Measurements from ENCODE around the gene C1QTNF9B.

The C1QTNF9B gene

DNA sequence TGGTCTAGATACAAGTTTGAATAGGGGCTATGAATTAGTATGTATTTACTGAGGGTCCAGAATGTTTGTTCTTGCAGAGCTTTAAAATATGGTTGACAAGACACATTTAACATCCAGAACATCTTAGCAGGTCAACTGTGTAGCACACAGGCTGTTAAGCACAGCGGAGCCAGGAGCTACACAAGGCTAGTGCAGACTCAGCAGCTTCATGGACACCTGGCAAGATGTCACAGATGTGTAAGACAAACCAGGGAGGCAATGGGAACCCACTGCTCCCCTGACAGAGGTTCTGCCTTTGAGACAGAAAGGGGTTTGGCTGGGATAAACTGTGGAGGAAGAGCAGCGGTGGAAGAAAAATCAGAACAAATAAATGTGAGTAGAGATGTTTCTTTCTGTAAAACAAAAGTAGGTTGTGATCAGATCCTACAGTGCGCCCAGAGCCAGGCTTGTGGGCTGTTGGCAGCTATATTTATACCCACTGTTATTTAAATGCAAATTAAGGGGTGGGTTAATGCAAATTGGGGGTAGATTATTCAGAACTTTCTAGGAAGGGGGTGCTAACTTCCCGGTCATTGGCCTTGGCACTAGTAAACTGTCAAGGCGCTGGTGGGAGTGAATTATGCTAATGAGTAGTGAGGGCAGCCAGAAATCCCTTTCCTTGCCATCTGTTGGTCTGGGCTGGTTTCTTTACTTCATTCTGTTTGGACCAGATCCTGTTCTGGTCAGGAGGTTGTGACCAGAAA, 41.1 kb downstream of the C1QTNF9B start:
- DNase-seq = no peak

DNA sequence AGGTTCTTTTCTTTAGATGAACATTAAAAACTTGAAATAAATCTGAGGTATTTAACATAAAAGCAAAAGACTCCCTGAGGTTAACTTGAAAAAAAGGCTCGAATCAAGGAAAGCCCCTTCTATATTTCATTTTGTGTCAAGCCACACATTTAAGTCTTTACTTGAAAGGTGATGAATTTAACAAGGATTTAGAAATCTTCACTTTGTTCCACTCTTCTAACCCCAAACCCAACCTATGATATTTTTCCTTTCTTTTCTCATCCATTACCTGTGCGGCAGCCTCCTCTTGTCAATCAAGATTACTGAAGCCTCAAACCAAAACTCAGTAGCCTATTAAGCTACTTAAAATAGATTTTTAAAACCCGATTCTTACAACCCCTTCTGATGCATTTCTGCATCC, 41.9 kb downstream of the C1QTNF9B start:
- DNase-seq = no peak

DNA sequence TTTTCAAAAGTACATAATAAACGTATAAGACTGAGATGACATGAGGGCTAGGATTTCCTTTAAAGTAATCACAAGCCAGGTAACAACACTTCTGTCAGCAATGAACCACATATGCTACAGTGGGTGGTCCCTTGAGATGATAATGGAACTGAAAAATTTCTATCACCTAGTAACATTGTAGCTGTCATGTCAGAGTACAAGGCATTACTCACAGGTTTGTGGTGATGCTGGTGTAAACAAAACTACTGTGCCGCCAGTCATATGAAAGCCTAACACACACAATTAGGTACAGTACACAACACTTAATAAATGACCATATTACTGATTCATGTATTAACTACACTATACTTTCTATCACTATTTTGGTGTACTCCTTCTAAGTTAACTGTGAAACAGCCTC, 45.0 kb downstream of the C1QTNF9B start:
- no peak for DNase-seq

DNA sequence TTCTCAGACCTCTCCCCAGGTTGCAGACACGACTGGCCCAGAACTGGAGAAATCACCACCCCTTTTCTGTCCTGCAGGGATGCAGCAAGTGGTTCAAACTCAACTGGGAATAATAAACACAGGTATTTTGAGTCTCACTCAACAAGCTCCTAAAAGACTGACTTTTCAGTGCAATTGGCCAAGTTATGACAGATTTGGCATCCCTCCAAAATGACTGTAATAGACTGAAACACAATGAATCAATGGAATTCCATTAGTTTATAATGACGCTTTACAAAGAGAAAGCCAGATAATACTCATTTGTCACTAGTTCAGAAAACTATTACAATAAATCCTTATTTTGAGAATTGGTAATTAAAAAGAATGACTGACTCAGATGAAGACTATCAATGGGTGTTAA, 46.2 kb downstream of the C1QTNF9B start:
- DNase-seq = no peak

DNA sequence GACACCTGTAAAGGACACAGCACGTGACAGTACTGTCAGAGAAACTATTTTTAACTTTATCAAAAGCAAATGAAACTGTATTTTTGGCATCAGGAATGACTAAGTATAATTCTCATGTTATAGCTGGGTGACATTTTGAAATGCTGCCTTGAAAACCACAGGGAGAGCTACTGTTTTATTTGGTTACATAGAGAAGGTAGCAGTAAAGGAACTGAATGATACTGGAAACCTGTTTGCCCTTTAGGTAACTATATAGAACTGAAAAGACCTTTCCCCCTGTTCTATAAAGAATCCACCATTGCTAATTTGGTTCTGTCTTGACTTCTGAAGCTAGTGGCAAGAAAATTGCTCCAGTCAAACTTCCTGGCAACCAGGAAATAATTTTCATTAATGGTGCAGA, 47.2 kb downstream of the C1QTNF9B start:
- DNase-seq = no peak

DNA sequence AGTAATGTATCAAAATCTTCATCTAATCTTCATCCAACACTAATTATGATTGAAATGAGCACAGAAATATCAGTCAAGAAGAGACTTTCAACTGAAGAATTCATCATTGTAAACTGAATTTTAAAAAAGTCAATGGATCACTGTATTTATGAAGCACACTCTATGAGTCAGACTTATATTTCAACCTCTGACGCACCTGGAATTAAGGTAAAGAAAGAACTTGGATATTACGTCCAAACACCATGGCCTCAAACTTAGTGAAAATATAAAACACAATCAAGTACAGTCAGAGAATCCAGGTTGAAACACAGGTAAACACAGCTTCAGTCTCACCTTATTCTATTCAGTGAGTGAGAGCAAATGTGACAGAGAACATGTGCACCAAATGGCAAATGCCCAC, 47.6 kb downstream of the C1QTNF9B start:
- no peak for DNase-seq

DNA sequence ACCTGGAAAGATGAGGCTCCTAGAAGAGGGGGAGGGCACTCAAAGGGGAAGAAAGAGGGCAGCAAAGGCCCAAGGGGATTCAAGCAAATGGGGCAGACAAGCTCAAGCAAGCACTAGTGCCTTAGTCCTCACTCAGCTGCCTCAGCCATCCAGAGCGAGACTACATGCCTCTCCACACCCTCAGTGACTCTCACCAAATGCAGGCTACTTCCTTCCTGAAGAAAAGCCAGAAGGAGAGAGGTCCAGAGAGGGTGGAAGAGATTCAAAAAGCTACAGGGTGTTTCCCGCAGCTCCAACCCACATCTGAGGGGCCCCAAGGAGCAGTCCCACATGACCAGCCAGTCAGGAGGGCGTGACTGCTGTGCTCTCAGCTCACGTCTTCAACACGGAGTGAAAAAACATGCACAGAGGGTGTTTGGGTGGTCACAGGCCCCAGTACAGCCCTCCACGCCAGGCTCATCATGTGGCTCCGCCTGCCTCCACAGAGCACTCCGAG, 48.6 kb downstream of the C1QTNF9B start:
- DNase-seq = no peak

DNA sequence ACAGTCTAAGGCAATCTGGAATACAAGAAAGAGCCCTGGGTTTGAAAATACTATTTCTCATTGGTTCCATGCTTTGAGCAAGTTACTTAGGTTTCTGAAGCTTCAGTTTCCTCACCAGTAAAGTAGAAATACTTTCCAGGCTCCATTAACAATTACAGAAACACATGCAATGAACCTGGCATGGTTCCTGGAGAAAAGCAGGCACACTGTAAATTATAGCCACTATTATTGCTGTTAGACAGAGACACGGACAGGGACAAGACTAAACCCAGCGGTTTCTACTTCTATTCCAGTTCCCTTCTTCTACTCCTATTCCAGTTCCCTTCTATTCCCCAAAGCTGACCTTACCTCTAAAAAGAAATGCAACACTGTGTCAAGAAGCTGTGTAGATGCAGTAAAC, 49.3 kb downstream of the C1QTNF9B start:
- no peak for DNase-seq

DNA sequence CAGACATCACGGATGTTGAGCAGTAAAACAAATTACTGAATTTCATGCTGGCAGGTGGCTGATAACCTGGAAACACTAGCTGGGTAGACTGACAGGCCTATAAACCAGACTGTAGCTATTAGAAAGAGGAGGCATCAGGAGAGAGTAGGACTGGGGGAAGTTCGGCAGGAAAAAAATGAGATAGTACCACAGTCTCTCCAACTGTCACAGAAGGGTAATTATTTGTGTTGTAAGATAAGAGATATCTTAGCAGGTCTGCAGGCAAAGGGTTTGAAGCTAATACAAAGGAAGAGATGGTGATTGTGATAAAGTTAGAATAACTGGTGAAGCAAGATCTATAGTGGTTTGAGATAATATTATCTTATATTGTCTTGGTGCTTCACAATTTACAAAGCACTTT, 49.8 kb downstream of the C1QTNF9B start:
- no peak for DNase-seq

DNA sequence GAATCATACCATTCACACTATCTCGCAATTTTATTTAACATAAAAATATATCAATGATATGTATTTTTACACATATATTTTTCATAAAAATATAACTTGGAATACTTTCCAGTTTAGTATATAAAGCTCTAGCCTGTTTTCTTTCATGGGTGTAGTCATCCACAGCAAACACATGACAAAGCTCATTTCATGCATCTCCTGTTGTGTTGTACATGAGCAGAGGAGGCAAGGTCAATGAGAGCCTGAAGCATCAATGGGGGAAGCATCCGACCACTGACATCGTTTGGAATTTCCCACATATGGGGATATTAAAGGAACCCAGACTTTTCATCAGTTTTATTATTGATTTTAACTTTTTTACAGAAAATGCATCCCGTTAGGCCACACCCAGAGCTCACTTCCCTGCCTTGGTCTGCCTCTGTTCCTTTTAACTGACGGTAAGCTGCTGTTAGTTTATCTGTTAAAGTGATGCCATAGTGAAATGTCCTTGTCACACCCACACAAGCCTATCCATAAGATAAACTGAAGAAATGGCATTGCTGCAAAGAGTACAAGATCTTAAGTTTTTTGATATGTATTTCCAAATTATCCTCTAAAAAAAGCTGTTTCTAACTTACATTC, 52.1 kb downstream of the C1QTNF9B start:
- no peak for DNase-seq

DNA sequence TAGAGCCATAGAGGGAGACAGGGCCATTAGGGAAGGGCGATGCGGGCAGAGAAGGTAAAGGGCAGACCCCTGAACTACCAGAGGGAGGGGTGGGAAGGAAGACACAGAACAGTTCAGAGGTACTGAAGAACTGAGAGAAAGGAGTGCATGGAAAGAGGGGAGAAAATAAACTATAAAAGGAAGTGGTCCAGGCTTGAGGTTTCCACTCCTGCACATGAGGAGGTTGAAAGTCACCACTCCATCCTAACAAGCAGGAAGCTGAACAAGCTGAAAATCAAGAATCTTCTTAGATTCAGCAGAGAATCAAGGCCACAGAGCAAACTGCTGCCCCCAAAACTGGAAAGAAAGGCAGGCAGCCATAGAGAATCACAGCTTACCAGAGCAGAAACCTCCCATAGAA, 53.2 kb downstream of the C1QTNF9B start:
- no peak for DNase-seq

DNA sequence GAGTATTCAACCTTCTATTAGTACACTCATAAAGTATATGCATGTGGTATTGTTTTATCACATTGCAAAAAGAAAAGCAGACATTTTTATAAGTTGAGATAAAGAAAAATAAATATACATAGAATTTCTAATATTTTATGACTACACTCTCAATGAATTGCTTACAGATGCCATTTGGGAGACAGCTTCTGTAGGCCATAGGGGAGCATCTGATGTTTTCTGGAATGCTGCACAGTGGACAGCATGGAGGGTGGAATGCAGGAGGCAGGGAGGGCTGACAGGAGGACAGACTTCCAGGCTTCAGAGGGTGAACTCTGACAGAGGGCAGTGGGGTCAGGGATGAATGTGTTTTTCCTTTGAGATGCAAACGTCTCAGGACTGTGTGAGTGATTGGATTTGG, 53.9 kb downstream of the C1QTNF9B start:
- DNase-seq = no peak

DNA sequence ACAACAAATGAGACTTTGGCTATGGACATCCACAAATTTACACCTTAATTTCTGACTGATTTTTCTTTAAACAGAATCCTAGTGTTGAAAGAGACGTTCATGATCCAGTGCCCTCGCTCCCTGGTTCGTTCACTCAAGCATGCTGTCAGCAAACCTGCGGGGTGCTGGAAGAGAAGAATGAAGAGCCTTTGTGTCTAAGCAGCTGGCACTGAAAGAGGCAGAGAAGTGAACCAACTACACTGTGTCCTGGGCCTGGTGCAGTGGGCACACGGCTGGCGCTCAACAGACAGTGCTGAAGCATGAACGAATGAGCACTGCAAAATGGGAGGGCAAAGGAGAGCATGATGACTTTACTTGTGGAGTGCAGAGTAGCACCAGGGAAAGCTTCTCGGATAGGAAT, 54.9 kb downstream of the C1QTNF9B start:
- no peak for DNase-seq
